Glutamatergic neuron (in vitro differentiated cells): ENCODE results near the gene LCT. TPM values are rescaled to one million over a fixed set of nuclear protein-coding genes. Genes with fewer than 3 reads are reported as not detected.
"Not testable (repeated sequence)": the region's sequence is repeated elsewhere in the genome, so short reads cannot be mapped to it uniquely, and the experiment has no call there.

Source experiments
- DNase-seq: peaks from one replicate; pipeline ENCODE4 v3.0.0; 2022
- H3K27ac Mint-ChIP-seq: one replicate; pipeline ENCODE4 v1.8.0; 2020; ENCODE audit warnings: mild to moderate bottlenecking, mixed read lengths, inconsistent platforms; ENCODE audit not compliant: unreplicated experiment
- H3K27me3 Mint-ChIP-seq: one replicate; pipeline ENCODE4 v1.8.0; 2020; ENCODE audit warnings: mild to moderate bottlenecking, moderate library complexity, mixed read lengths, inconsistent platforms; ENCODE audit not compliant: unreplicated experiment
- H3K36me3 Mint-ChIP-seq: one replicate; pipeline ENCODE4 v1.8.0; 2020; ENCODE audit warnings: mild to moderate bottlenecking, mixed read lengths, inconsistent platforms; ENCODE audit not compliant: unreplicated experiment
- H3K4me1 Mint-ChIP-seq: one replicate; pipeline ENCODE4 v1.8.0; 2020; ENCODE audit warnings: mild to moderate bottlenecking, low read depth, mixed read lengths, inconsistent platforms; ENCODE audit not compliant: unreplicated experiment
- H3K4me3 Mint-ChIP-seq: one replicate; pipeline ENCODE4 v1.8.0; 2020; ENCODE audit warnings: mild to moderate bottlenecking, mixed read lengths, inconsistent platforms; ENCODE audit not compliant: unreplicated experiment
- H3K9me3 Mint-ChIP-seq: one replicate; pipeline ENCODE4 v1.8.0; 2020; ENCODE audit warnings: mild to moderate bottlenecking, moderate library complexity, mixed read lengths, inconsistent platforms; ENCODE audit not compliant: unreplicated experiment
- total RNA-seq: library from RNA; stranded (reverse); fragmentation: NEBNext Ultra II Directional; extraction: Animal tissue kit (Norgen Biotek cat#: 25700); gene quantifications from one replicate; pipeline ENCODE4 v1.2.1, GENCODE V29; 2021; ENCODE audit not compliant: unreplicated experiment
- TF ChIP-seq, protein P1 (sequence below): fragments of 200-600 bp; sonication (generic); IDR thresholded peaks from one replicate; pipeline ENCODE4 v1.5.0; 2021; ENCODE audit not compliant: partially characterized antibody, unreplicated experiment

Gene LCT
- total RNA-seq, 1 donor from 2014 or later, result not detected

DNA sequence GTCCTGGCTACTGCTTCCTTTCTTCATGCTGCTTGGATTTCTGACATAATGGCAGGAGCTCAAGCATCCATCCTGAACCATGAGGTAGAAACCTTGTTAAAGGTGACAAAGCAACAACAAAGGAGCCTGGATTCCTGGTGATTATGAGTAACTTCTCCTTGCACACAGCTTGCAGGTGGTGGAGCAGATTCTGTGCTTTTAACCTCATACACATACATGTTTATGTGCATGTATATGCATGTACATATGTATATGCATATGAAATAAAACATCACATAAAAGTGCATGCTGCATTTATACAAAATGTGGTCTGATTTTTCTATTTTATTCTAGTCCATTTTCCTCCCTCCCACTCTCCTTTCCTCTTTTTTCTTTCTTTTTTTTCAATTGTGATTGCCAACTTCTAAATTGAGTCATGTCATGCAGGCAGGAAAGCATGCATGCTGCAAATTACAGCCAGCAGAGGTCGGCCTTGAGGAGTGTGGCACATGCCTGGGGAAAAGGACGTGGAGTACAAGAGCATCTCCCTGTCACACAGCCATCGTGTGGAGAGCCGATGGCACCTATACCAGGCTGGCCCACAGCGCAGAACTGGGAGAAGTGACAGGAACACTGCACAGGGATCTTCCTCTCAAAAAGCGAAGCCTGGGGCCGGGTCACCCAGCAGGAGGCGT is 17.9 kb downstream of the LCT start:
- Mint-ChIP-seq H3K9me3 (peaks cover 1% of the 10 kb centered on the region), H3K27me3 (peaks cover 3% of the 10 kb centered on the region), H3K4me3 (no peak overlapping the region), H3K27ac (no peak overlapping the region), H3K36me3 (peaks cover 10% of the 10 kb centered on the region), H3K4me1 (no peaks in the 10 kb centered on the region)
- DNase-seq, result peak; percentile 33
- TF ChIP-seq, protein P1, sequence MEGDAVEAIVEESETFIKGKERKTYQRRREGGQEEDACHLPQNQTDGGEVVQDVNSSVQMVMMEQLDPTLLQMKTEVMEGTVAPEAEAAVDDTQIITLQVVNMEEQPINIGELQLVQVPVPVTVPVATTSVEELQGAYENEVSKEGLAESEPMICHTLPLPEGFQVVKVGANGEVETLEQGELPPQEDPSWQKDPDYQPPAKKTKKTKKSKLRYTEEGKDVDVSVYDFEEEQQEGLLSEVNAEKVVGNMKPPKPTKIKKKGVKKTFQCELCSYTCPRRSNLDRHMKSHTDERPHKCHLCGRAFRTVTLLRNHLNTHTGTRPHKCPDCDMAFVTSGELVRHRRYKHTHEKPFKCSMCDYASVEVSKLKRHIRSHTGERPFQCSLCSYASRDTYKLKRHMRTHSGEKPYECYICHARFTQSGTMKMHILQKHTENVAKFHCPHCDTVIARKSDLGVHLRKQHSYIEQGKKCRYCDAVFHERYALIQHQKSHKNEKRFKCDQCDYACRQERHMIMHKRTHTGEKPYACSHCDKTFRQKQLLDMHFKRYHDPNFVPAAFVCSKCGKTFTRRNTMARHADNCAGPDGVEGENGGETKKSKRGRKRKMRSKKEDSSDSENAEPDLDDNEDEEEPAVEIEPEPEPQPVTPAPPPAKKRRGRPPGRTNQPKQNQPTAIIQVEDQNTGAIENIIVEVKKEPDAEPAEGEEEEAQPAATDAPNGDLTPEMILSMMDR, result no peak

DNA sequence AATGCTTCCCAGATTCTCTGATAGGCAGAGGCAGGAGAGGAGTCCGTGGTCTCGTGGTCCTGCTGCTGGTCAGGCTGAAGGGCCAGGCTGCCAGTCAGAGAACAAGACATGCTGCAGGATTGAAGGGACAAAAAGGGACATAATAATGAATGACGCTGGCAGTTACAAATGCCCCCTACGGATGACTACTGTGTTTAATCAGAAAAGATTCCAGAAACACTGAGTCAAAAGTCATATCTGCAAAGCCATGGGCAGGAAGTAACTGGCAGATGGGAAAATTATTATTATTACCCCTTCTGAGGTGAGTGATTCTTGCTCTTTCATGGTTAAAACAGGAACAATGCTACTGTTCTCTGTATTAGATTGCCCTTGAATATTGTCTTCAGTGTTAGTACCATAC is 19.0 kb downstream of the LCT start:
- Mint-ChIP-seq H3K4me1 (no peaks in the 10 kb centered on the region), H3K36me3 (peaks cover 10% of the 10 kb centered on the region), H3K27ac (no peak overlapping the region), H3K9me3 (peaks cover 1% of the 10 kb centered on the region), H3K4me3 (no peak overlapping the region), H3K27me3 (peaks cover 3% of the 10 kb centered on the region)
- DNase-seq, result no peak
- TF ChIP-seq, protein P1, result no peak

DNA sequence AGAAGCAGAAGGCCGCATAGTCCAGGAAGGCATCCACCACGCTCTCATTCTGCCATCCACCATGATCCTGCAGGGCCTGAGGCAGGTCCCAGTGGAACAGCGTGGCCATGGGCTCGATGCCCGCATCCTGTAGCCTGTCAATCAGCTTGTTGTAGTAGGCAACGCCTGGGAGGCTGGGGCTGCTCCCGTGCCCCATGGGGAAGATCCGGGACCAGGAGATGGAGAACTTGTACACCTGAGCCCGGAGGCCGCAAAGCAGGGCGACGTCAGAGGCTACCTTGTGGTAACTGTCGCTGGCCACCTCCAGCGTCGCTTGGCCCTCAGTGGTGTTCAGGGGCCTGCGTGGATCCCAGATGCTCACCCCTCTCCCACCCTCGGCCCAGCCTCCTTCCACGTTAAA is 19.5 kb downstream of the LCT start:
- no peaks in the 10 kb centered on the region for H3K4me1 Mint-ChIP-seq
- H3K27ac Mint-ChIP-seq, result no peak overlapping the region
- TF ChIP-seq, protein P1, result no peak
- no peak for DNase-seq
- no peak overlapping the region for H3K4me3 Mint-ChIP-seq
- peaks cover 3% of the 10 kb centered on the region for H3K27me3 Mint-ChIP-seq
- H3K36me3 Mint-ChIP-seq, result peaks cover 6% of the 10 kb centered on the region
- peaks cover 1% of the 10 kb centered on the region for H3K9me3 Mint-ChIP-seq

DNA sequence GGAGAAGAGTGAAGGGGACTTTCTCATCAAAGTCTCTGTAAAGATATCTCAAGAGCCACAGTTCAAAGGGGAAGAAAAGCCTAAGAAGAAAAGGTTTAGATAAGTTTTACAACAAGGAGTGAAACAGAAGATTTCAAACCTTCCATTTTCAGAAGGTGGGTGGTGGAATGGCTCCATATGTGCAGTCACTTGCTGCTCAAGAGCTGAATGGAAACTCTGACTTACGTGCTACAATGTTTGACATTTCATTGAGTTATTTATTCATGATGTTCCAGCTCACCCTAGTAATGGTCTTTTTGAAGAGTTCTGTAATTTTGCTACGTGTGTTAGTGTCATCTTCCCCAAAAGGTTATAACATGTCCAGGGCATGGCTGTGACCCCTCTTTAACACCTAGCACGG is 21.7 kb downstream of the LCT start:
- Mint-ChIP-seq H3K27ac (no peak overlapping the region), H3K4me3 (no peak overlapping the region), H3K36me3 (peaks cover 10% of the 10 kb centered on the region), H3K9me3 (no peaks in the 10 kb centered on the region), H3K27me3 (peaks cover 2% of the 10 kb centered on the region), H3K4me1 (no peaks in the 10 kb centered on the region)
- DNase-seq, result no peak
- TF ChIP-seq, protein P1, result no peak

DNA sequence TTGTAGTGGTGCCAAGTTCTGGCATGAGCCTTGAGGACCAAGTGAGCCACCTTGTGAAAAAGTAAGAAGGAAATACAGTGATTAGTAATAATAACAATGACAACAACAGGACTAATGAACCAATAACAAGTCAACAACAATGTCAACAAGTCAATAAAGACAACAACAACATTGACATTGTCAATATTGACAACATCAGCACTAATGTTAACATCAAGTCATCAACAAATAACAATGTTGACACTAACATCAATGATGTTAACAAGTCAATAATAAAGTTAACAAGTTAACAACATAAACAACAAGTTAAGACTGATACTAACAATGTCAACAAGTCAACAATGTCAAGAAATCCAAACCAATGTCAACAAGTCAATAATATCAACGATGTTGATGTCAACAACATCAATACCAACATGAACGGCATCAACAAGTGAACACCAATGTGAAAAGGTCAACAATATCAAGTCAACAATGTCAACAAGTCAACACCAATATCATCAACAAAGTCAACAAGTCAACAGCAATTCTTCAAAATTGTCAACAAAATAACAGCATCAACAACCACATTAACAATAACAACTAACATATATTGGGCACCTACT is 24.0 kb downstream of the LCT start:
- Mint-ChIP-seq H3K4me3 (no peak overlapping the region), H3K36me3 (peaks cover 10% of the 10 kb centered on the region), H3K27me3 (no peaks in the 10 kb centered on the region), H3K9me3 (no peaks in the 10 kb centered on the region), H3K27ac (no peak overlapping the region), H3K4me1 (no peaks in the 10 kb centered on the region)
- no peak for DNase-seq
- TF ChIP-seq, protein P1, result no peak

- H3K27ac Mint-ChIP-seq, H3K4me1 Mint-ChIP-seq, H3K27me3 Mint-ChIP-seq, H3K4me3 Mint-ChIP-seq, H3K36me3 Mint-ChIP-seq, DNase-seq, H3K9me3 Mint-ChIP-seq: not testable (repeated sequence)
Observed at GRCh38 chr2:135807874-135808273, 29.1 kb downstream of the LCT start.
